HFF-Myc (cell line): Measurements from ENCODE around the gene RAB33B.
"Not testable (repeated sequence)": the region's sequence is repeated elsewhere in the genome, so short reads cannot be mapped to it uniquely, and the experiment has no call there.

Experiments
- DNase-seq: peaks from one replicate; pipeline ENCODE4 v3.0.0-alpha.2; 2011; ENCODE audit warnings: low read depth; ENCODE audit errors: extremely low read depth
- H3K4me3 ChIP-seq: replicated peaks from 2 replicates; pipeline ENCODE4 v1.5.1; 2011; ENCODE audit warnings: low read depth, mild to moderate bottlenecking, control low read depth, low read length
- TF ChIP-seq, protein P1 (sequence below): IDR thresholded peaks from 2 replicates; pipeline ENCODE4 v1.5.1; 2012; ENCODE audit warnings: mild to moderate bottlenecking, low read depth, low read length, control low read depth; ENCODE audit errors: missing control alignments

The RAB33B gene

DNA sequence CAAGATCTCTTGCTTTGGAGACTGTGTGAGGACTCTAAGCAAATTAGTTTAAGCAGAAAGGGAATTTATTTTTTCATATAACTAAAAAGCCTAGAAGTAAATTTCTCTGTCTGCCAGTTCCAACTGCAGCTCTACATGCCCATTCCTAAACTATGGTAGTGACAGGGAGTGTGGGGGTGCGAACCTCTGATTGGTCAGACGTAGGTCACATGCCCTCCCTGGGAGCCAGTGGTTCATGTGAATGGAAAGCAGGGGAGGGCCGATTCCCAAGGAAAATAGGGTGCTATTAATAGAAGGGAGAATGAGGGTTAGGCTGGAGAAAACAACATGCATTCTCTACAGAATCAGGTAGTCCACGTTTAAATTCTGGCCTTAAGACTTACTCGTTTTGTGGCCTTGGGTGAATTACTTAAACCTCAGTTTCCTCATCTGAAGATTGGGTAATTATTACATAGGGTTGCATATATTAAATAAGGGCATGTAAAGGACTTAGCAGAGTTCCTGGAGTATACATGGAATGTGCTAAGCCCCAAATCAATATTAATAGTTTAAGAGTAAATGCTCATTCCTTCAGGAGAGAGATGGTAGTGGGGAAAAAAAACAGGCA lies 7.2 kb downstream of the RAB33B start:
- TF ChIP-seq, protein P1, sequence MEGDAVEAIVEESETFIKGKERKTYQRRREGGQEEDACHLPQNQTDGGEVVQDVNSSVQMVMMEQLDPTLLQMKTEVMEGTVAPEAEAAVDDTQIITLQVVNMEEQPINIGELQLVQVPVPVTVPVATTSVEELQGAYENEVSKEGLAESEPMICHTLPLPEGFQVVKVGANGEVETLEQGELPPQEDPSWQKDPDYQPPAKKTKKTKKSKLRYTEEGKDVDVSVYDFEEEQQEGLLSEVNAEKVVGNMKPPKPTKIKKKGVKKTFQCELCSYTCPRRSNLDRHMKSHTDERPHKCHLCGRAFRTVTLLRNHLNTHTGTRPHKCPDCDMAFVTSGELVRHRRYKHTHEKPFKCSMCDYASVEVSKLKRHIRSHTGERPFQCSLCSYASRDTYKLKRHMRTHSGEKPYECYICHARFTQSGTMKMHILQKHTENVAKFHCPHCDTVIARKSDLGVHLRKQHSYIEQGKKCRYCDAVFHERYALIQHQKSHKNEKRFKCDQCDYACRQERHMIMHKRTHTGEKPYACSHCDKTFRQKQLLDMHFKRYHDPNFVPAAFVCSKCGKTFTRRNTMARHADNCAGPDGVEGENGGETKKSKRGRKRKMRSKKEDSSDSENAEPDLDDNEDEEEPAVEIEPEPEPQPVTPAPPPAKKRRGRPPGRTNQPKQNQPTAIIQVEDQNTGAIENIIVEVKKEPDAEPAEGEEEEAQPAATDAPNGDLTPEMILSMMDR: no peak

GRCh38 chr4:139464512-139464911 lies 10.6 kb downstream of the RAB33B start:
- H3K4me3 ChIP-seq, DNase-seq: not testable (repeated sequence)

More for the DNA sequence above, 7.2 kb downstream of the RAB33B start:
- no peak for DNase-seq
- no peak overlapping the region for H3K4me3 ChIP-seq

GRCh38 chr4:139465922-139466321 lies 12.0 kb downstream of the RAB33B start:
- no peak overlapping the region for H3K4me3 ChIP-seq
- no peak for DNase-seq
- TF ChIP-seq, protein P1: no peak

DNA sequence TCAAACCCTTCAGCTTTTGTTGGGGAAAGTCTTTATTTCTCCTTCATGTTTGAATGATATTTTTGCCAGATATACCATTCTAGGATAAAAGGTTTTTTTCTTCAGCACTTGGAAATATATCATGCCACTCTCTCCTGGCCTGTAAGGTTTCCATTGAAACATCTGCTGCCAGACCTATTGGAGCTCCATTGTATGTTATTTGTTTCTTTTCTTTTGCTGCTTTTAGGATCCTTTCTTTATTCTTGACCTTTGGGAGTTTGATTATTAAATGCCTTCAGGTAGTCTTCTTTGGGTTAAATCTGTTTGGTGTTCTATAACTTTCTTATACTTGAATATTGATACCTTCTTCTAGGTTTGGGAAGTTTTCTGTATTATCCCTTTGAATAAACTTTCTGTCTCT lies 14.8 kb downstream of the RAB33B start:
- not testable (repeated sequence) for H3K4me3 ChIP-seq, DNase-seq

GRCh38 chr4:139469216-139469615 lies 15.3 kb downstream of the RAB33B start:
- TF ChIP-seq, protein P1: no peak
- DNase-seq: no peak
- H3K4me3 ChIP-seq: no peak overlapping the region

DNA sequence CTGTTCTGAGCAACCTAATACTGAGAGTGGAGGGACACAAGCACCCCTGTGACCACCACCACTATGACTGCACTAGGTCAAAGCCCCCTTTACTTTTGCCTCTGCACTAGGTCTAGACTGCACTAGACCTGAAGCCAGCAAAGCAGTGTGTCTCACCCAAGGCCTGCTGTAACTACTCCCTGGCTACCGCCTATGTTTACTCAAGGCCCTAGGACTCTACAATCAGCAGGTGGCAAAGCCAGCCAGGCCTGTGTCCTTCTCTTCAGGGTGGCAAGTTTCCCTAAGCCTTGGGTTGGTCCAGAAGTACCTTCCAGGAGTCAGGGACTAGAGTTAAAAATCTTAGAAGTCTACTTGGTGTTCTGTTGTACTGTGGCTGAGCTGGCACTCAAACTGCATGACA lies 15.9 kb downstream of the RAB33B start:
- TF ChIP-seq, protein P1: no peak
- DNase-seq: no peak
- H3K4me3 ChIP-seq: no peak overlapping the region

- DNase-seq: no peak
- TF ChIP-seq, protein P1: no peak
- H3K4me3 ChIP-seq: no peak overlapping the region
Observed at GRCh38 chr4:139470295-139470694, 16.4 kb downstream of the RAB33B start.

- H3K4me3 ChIP-seq: no peak overlapping the region
- TF ChIP-seq, protein P1: no peak
- no peak for DNase-seq
Observed at GRCh38 chr4:139470997-139471665, 17.2 kb downstream of the RAB33B start.
